ENCODE results near the gene HOXC12.
A peak's percentile ranks its signal among the peaks of the same experiment; 100 is the strongest.

Gene HOXC12

GRCh38 chr12:53995378-53996239, 40.9 kb downstream of the HOXC12 start:
- TF ChIP-seq ARNTL (CRISPR knock-in tag; IDR thresholded peaks at IDR 0.05; ENCODE audit: borderline replicate concordance, low read depth) = no peak
- TF ChIP-seq CSDC2 (CRISPR knock-in tag; IDR thresholded peaks at IDR 0.05) = no peak
- no peak for TF ChIP-seq ZC3H10 (CRISPR knock-in tag; IDR thresholded peaks at IDR 0.05)
- no peak for TF ChIP-seq PPARA (CRISPR knock-in tag; IDR thresholded peaks at IDR 0.05; ENCODE audit: borderline replicate concordance)
- TF ChIP-seq CREB5 (CRISPR knock-in tag; IDR thresholded peaks at IDR 0.05; ENCODE audit: low read depth) = no peak
- TF ChIP-seq ZNF565 (CRISPR knock-in tag; conservative IDR thresholded peaks at IDR 0.05; ENCODE audit: low read depth) = no peak
- TF ChIP-seq, protein P1, sequence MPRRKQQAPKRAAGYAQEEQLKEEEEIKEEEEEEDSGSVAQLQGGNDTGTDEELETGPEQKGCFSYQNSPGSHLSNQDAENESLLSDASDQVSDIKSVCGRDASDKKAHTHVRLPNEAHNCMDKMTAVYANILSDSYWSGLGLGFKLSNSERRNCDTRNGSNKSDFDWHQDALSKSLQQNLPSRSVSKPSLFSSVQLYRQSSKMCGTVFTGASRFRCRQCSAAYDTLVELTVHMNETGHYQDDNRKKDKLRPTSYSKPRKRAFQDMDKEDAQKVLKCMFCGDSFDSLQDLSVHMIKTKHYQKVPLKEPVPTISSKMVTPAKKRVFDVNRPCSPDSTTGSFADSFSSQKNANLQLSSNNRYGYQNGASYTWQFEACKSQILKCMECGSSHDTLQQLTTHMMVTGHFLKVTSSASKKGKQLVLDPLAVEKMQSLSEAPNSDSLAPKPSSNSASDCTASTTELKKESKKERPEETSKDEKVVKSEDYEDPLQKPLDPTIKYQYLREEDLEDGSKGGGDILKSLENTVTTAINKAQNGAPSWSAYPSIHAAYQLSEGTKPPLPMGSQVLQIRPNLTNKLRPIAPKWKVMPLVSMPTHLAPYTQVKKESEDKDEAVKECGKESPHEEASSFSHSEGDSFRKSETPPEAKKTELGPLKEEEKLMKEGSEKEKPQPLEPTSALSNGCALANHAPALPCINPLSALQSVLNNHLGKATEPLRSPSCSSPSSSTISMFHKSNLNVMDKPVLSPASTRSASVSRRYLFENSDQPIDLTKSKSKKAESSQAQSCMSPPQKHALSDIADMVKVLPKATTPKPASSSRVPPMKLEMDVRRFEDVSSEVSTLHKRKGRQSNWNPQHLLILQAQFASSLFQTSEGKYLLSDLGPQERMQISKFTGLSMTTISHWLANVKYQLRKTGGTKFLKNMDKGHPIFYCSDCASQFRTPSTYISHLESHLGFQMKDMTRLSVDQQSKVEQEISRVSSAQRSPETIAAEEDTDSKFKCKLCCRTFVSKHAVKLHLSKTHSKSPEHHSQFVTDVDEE (CRISPR knock-in tag; IDR thresholded peaks at IDR 0.05) = no peak
- TF ChIP-seq TOX (CRISPR knock-in tag; IDR thresholded peaks at IDR 0.05; ENCODE audit: borderline replicate concordance) = no peak
- TF ChIP-seq SNAI2 (CRISPR knock-in tag; IDR thresholded peaks at IDR 0.05) = no peak
- no peak for TF ChIP-seq ZFP30 (CRISPR knock-in tag; IDR thresholded peaks at IDR 0.05)
- no peak for TF ChIP-seq TCF4 (CRISPR knock-in tag; IDR thresholded peaks at IDR 0.05; ENCODE audit: borderline replicate concordance)
- TF ChIP-seq ZFP3 (CRISPR knock-in tag; IDR thresholded peaks at IDR 0.05) = no peak
- no peak for TF ChIP-seq POU6F1 (CRISPR knock-in tag; IDR thresholded peaks at IDR 0.05; ENCODE audit: borderline replicate concordance, low read depth)
- no peak for TF ChIP-seq ZNF70 (CRISPR knock-in tag; IDR thresholded peaks at IDR 0.05)
- TF ChIP-seq, protein P2, sequence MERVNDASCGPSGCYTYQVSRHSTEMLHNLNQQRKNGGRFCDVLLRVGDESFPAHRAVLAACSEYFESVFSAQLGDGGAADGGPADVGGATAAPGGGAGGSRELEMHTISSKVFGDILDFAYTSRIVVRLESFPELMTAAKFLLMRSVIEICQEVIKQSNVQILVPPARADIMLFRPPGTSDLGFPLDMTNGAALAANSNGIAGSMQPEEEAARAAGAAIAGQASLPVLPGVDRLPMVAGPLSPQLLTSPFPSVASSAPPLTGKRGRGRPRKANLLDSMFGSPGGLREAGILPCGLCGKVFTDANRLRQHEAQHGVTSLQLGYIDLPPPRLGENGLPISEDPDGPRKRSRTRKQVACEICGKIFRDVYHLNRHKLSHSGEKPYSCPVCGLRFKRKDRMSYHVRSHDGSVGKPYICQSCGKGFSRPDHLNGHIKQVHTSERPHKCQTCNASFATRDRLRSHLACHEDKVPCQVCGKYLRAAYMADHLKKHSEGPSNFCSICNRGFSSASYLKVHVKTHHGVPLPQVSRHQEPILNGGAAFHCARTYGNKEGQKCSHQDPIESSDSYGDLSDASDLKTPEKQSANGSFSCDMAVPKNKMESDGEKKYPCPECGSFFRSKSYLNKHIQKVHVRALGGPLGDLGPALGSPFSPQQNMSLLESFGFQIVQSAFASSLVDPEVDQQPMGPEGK (CRISPR knock-in tag; IDR thresholded peaks at IDR 0.05; ENCODE audit: borderline replicate concordance) = no peak
- TF ChIP-seq RARB (CRISPR knock-in tag; IDR thresholded peaks at IDR 0.05) = no peak
- peak; percentile 6; the same call in 2 of the 3 replicates for ATAC-seq

GRCh38 chr12:53996240-53997203, 41.8 kb downstream of the HOXC12 start:
- ATAC-seq = no peak
- TF ChIP-seq ISL1 (CRISPR knock-in tag; IDR thresholded peaks at IDR 0.05) (no peak), CREB5 (CRISPR knock-in tag; IDR thresholded peaks at IDR 0.05; ENCODE audit: low read depth) (no peak), GLIS3 (CRISPR knock-in tag; IDR thresholded peaks at IDR 0.05) (no peak), ARNTL (CRISPR knock-in tag; IDR thresholded peaks at IDR 0.05; ENCODE audit: borderline replicate concordance, low read depth) (no peak), TOX (CRISPR knock-in tag; IDR thresholded peaks at IDR 0.05; ENCODE audit: borderline replicate concordance) (no peak), ZFP30 (CRISPR knock-in tag; IDR thresholded peaks at IDR 0.05) (no peak), POU6F1 (CRISPR knock-in tag; IDR thresholded peaks at IDR 0.05; ENCODE audit: borderline replicate concordance, low read depth) (no peak), ZFP3 (CRISPR knock-in tag; IDR thresholded peaks at IDR 0.05) (no peak), TCF4 (CRISPR knock-in tag; IDR thresholded peaks at IDR 0.05; ENCODE audit: borderline replicate concordance) (no peak), ZNF8 (CRISPR knock-in tag; IDR thresholded peaks at IDR 0.05) (no peak)
